Adipocyte (in vitro differentiated cells): ENCODE results near the gene OLFML1.

Experiments used
- DNase-seq: peaks from one replicate; pipeline ENCODE4 v3.0.0-alpha.2; 2015; ENCODE audit warnings: low read depth
- H3K27me3 ChIP-seq: replicated peaks from 2 replicates; pipeline ENCODE4 v1.7.0; 2013; ENCODE audit warnings: mild to moderate bottlenecking, low read length, moderate library complexity; ENCODE audit not compliant: control insufficient read depth, insufficient read depth
- H3K36me3 ChIP-seq: 2 replicates; pipeline ENCODE4 v1.7.0; 2013; ENCODE audit warnings: low read length, mild to moderate bottlenecking, moderate library complexity; ENCODE audit not compliant: control insufficient read depth, insufficient read depth, severe bottlenecking
- H3K4me1 ChIP-seq: 2 replicates; pipeline ENCODE4 v1.7.0; 2013; ENCODE audit warnings: mild to moderate bottlenecking, low read length, moderate library complexity; ENCODE audit not compliant: control insufficient read depth, insufficient read depth
- H3K4me3 ChIP-seq: 2 replicates; pipeline ENCODE4 v1.7.0; 2013; ENCODE audit warnings: mild to moderate bottlenecking, low read length, moderate library complexity
- H3K9ac ChIP-seq: 2 replicates; pipeline ENCODE4 v1.7.0; 2013; ENCODE audit warnings: mild to moderate bottlenecking, low read length, moderate library complexity
- H3K9me3 ChIP-seq: 2 replicates; pipeline ENCODE4 v1.7.0; 2013; ENCODE audit warnings: mild to moderate bottlenecking, low read length, moderate library complexity; ENCODE audit not compliant: control insufficient read depth

Gene OLFML1

DNA sequence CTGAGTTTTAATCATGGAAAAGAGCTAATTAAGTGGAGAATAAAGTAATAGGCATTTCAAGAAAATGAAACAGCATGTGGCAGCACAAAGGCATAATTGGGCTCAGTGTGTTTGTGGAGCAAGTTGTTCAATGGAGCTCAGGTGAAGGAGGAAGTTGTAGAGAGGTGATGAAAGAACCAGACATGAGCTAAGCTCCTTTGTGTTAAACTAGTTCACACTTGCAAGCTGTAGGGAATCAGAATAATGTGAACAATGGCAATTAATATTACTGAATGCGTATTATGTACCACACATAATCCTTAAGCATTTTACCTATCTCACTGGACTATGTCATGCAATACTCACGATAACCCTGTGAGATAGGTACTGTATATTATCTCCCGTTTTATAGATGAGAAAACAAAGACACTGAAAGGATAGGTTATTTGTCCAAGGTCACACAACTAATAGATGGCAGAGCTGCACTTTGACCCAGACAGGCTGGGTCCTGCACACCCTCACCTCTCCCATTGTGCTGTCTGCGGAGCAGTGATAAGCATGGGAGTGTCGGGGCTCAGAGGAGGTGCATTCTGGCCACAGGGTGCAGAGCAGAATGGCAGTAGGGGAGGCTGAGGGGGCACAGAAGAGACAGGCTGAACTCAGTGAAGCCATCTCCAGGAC, 8.9 kb downstream of the OLFML1 start:
- no peak for DNase-seq
- Histone ChIP-seq H3K4me1 (peaks cover 28% of the 10 kb centered on the region), H3K9ac (no peak overlapping the region), H3K9me3 (no peaks in the 10 kb centered on the region), H3K4me3 (no peak overlapping the region), H3K36me3 (no peaks in the 10 kb centered on the region), H3K27me3 (no peaks in the 10 kb centered on the region)

- no peaks in the 10 kb centered on the region for H3K27me3 ChIP-seq
- DNase-seq: no peak
- peaks cover 14% of the 10 kb centered on the region for H3K4me1 ChIP-seq
- H3K9ac ChIP-seq: no peak overlapping the region
- no peak overlapping the region for H3K4me3 ChIP-seq
- H3K36me3 ChIP-seq: no peaks in the 10 kb centered on the region
- no peaks in the 10 kb centered on the region for H3K9me3 ChIP-seq
These were observed 10.7 kb downstream of the OLFML1 start for GRCh38 chr11:7495882-7496551.

- no peak overlapping the region for H3K4me3 ChIP-seq
- H3K9me3 ChIP-seq: no peaks in the 10 kb centered on the region
These were observed 12.9 kb downstream of the OLFML1 start for GRCh38 chr11:7498193-7498592.

GRCh38 chr11:7499081-7499480, 13.8 kb downstream of the OLFML1 start:
- no peaks in the 10 kb centered on the region for H3K27me3 ChIP-seq
- DNase-seq: peak; percentile 21
- no peaks in the 10 kb centered on the region for H3K36me3 ChIP-seq
- H3K4me3 ChIP-seq: no peak overlapping the region
- no peak overlapping the region for H3K9ac ChIP-seq
- no peaks in the 10 kb centered on the region for H3K4me1 ChIP-seq
- no peaks in the 10 kb centered on the region for H3K9me3 ChIP-seq

More at GRCh38 chr11:7498193-7498592, 12.9 kb downstream of the OLFML1 start:
- Histone ChIP-seq H3K36me3 (no peaks in the 10 kb centered on the region), H3K4me1 (no peaks in the 10 kb centered on the region), H3K27me3 (no peaks in the 10 kb centered on the region), H3K9ac (no peak overlapping the region)
- DNase-seq: no peak

- no peak overlapping the region for H3K9ac ChIP-seq
- H3K36me3 ChIP-seq: no peaks in the 10 kb centered on the region
- H3K27me3 ChIP-seq: no peaks in the 10 kb centered on the region
- no peak for DNase-seq
- H3K9me3 ChIP-seq: no peaks in the 10 kb centered on the region
- H3K4me1 ChIP-seq: no peaks in the 10 kb centered on the region
- no peak overlapping the region for H3K4me3 ChIP-seq
These were observed 14.9 kb downstream of the OLFML1 start for GRCh38 chr11:7500251-7500650.

DNA sequence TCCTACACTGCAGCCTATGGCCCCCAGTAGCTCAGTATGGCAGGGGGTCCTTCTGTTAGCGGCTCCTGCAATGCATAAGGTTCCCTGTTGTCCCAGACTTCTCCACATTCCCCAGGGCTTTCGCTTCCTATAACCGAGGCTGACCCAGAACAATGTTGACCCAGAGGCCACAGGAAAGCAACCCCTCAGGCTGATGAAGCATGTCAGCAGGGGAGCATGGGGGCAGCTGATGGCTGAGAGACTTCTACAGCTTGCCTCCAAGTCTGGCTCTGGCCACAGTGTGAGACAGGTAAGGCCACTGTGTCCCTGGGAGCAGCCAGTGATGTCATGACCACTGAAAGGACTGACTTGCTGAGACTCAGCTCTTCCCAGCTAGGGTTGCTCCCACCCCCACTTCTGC, 15.9 kb downstream of the OLFML1 start:
- H3K36me3 ChIP-seq: no peaks in the 10 kb centered on the region
- H3K27me3 ChIP-seq: no peaks in the 10 kb centered on the region
- DNase-seq: no peak
- no peaks in the 10 kb centered on the region for H3K4me1 ChIP-seq
- no peak overlapping the region for H3K4me3 ChIP-seq
- no peaks in the 10 kb centered on the region for H3K9me3 ChIP-seq
- no peak overlapping the region for H3K9ac ChIP-seq

- no peaks in the 10 kb centered on the region for H3K4me1 ChIP-seq
- no peak overlapping the region for H3K9ac ChIP-seq
- no peaks in the 10 kb centered on the region for H3K27me3 ChIP-seq
- DNase-seq: no peak
- H3K4me3 ChIP-seq: no peak overlapping the region
- no peaks in the 10 kb centered on the region for H3K36me3 ChIP-seq
- no peaks in the 10 kb centered on the region for H3K9me3 ChIP-seq
These were observed 16.6 kb downstream of the OLFML1 start for GRCh38 chr11:7501894-7502293.

DNA sequence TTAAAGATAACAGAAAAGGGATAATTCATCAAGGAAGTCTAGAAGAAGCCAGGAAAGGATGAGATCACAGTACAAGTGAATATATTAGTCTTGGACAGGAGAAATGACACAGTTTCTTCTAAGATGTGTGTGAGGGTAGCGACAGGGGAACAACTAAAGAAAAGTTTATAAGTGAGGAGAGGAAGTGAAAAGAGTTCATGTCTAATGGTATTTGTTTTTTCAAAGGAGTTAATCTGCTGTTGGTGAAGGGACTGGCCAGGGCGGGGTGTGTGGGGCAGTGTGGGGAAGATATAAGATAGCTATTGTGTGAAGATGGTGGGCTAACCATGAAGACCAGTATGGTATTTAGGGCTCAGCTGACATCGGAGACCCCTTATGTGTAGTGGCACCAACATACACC, 20.9 kb downstream of the OLFML1 start:
- Histone ChIP-seq H3K4me3 (no peak overlapping the region), H3K9ac (no peak overlapping the region), H3K9me3 (no peaks in the 10 kb centered on the region), H3K27me3 (no peaks in the 10 kb centered on the region), H3K36me3 (no peaks in the 10 kb centered on the region), H3K4me1 (peaks cover under 1% of the 10 kb centered on the region)
- no peak for DNase-seq

- Histone ChIP-seq H3K36me3 (no peaks in the 10 kb centered on the region), H3K27me3 (no peaks in the 10 kb centered on the region), H3K4me1 (peaks cover 19% of the 10 kb centered on the region), H3K4me3 (no peak overlapping the region), H3K9me3 (no peaks in the 10 kb centered on the region), H3K9ac (no peak overlapping the region)
- no peak for DNase-seq
These were observed 22.8 kb downstream of the OLFML1 start for GRCh38 chr11:7508087-7508486.

GRCh38 chr11:7509966-7510365, 24.7 kb downstream of the OLFML1 start:
- DNase-seq: peak; percentile 36
- H3K36me3 ChIP-seq: no peaks in the 10 kb centered on the region
- no peaks in the 10 kb centered on the region for H3K9me3 ChIP-seq
- H3K4me3 ChIP-seq: no peak overlapping the region
- peaks cover 26% of the 10 kb centered on the region for H3K4me1 ChIP-seq
- no peaks in the 10 kb centered on the region for H3K27me3 ChIP-seq
- no peak overlapping the region for H3K9ac ChIP-seq

- H3K9me3 ChIP-seq: no peaks in the 10 kb centered on the region
- H3K4me3 ChIP-seq: no peak overlapping the region
- no peak overlapping the region for H3K9ac ChIP-seq
- no peak for DNase-seq
- H3K27me3 ChIP-seq: no peaks in the 10 kb centered on the region
- no peaks in the 10 kb centered on the region for H3K36me3 ChIP-seq
- H3K4me1 ChIP-seq: peaks cover 30% of the 10 kb centered on the region
These were observed 26.1 kb downstream of the OLFML1 start for GRCh38 chr11:7511401-7511800.
